Prostate gland (tissue), 2 donors: ENCODE measurements around the gene CAB39L. TPM values are rescaled to one million over a fixed set of nuclear protein-coding genes. Genes with fewer than 3 reads are reported as not detected.

ENCODE experiments used
- DNase-seq: peaks from one replicate; pipeline ENCODE4 v3.0.0-alpha.2; 2019; ENCODE audit warnings: low spot score
- H3K27ac ChIP-seq, 2 donors: fragments of 200-600 bp; sonication (generic); 2 replicates each; pipeline ENCODE4 v1.5.1; 2017 to 2019
- H3K27me3 ChIP-seq: fragments of 200-600 bp; sonication (generic); replicated peaks from 2 replicates; pipeline ENCODE4 v1.5.1; 2019; ENCODE audit not compliant: insufficient read depth
- H3K36me3 ChIP-seq, 2 donors: fragments of 200-600 bp; sonication (generic); 1 replicate in 1 of 2; 2 replicates in 1 of 2; pipeline versions ENCODE4 v1.5.1 to v1.8.1; 2017 to 2019
- H3K4me1 ChIP-seq: fragments of 200-600 bp; sonication (generic); replicated peaks from 2 replicates; pipeline ENCODE4 v1.5.1; 2019
- H3K4me3 ChIP-seq, 2 donors: fragments of 200-600 bp; sonication (generic); 2 replicates each; pipeline ENCODE4 v1.5.1; 2017 to 2019
- H3K9me3 ChIP-seq: fragments of 200-600 bp; sonication (generic); 2 replicates; pipeline ENCODE4 v1.5.1; 2017
- POLR2A ChIP-seq: fragments of 450-650 bp; IDR thresholded peaks from one replicate; pipeline ENCODE4 v1.6.1; 2016; ENCODE audit warnings: antibody characterized with exemption, mild to moderate bottlenecking
- POLR2AphosphoS5 ChIP-seq: sonication (generic); formaldehyde crosslinking; IDR thresholded peaks from one replicate; pipeline ENCODE4 v1.6.1; 2017; ENCODE audit warnings: antibody characterized with exemption
- WGBS: methylation state at CpG from one replicate; pipeline ENCODE4 v1.1.5; 2018; 5-methylcytosine and 5-hydroxymethylcytosine counted together
- intact Hi-C: fragments of 100-400 bp; cut with DNase I; formaldehyde crosslinking; loops from one replicate; pipeline ENCODE4 v1.14.2; 2022
- total RNA-seq, 2 donors: library from RNA; depleted of rRNA; stranded (reverse); fragments of >200 nt; gene quantifications; one replicate each; pipeline ENCODE4 v1.1.0, GENCODE V29; 2016
- TF ChIP-seq, protein P1 (sequence below), 4 experiments: fragments of 200-600 bp in 2 of 4; fragments of 450-650 bp in 2 of 4; sonication (generic) in 2 of 4; IDR thresholded peaks; 1 replicate in 3 of 4; 2 replicates in 1 of 4; pipeline ENCODE4 v1.5.1; 2016 to 2019; ENCODE audit warnings: antibody characterized with exemption in 4 of 4, mild to moderate bottlenecking in 2 of 4, moderate library complexity in 2 of 4

CAB39L gene
- total RNA-seq, 2 donors from 2014 or later: 43.9 to 96.5 TPM

DNA sequence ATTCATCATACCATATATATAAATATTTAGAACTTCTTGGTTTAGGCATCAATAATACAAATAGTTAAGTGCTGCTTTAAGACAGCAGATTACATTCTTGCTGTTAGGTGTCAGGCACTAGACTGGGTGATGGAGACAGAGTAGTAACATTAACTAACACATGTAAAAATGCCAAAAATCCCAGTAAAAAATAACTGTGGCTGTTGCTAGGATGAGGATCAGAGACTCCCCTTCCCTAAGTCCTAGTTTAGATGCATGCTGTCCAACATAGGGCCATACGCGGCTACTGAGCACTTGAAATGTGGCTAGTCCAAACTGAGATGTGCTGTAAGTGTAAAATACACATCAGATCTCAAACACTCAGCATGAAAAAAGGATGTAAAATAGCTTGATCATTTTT, 101.4 kb downstream of the CAB39L start:
- intact Hi-C loops: no loop called here
- DNase-seq: no peak
- H3K27me3 ChIP-seq: no peaks in the 10 kb centered on the region

DNA sequence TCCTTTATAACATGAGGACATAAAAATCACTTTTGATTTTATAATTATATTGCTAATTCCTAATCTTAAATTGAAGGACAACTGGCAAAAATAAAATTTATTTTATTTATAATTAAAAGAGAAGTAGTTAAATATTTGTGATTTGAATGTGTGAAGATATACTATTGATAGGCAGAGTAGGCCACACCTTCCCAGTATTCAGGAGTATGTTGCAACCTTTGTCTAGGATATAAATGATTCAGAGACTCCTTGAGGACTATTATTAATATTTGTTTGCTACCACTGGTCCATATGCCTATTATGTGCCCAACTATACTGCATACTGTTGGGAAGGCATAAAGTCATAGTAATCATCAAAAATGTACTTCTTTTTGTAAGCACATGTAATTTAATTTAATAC, 101.9 kb downstream of the CAB39L start:
- TF ChIP-seq, protein P1, sequence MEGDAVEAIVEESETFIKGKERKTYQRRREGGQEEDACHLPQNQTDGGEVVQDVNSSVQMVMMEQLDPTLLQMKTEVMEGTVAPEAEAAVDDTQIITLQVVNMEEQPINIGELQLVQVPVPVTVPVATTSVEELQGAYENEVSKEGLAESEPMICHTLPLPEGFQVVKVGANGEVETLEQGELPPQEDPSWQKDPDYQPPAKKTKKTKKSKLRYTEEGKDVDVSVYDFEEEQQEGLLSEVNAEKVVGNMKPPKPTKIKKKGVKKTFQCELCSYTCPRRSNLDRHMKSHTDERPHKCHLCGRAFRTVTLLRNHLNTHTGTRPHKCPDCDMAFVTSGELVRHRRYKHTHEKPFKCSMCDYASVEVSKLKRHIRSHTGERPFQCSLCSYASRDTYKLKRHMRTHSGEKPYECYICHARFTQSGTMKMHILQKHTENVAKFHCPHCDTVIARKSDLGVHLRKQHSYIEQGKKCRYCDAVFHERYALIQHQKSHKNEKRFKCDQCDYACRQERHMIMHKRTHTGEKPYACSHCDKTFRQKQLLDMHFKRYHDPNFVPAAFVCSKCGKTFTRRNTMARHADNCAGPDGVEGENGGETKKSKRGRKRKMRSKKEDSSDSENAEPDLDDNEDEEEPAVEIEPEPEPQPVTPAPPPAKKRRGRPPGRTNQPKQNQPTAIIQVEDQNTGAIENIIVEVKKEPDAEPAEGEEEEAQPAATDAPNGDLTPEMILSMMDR (IDR thresholded peaks at IDR 0.05): no peak
- TF ChIP-seq POLR2AphosphoS5 (no peak), POLR2A (no peak)
- H3K27me3 ChIP-seq: no peaks in the 10 kb centered on the region
- intact Hi-C loops: no loop called here
- H3K4me3 ChIP-seq: no peak overlapping the region
- no peak overlapping the region for H3K27ac ChIP-seq
- no peaks in the 10 kb centered on the region for H3K36me3 ChIP-seq
- no peak for DNase-seq
- H3K4me1 ChIP-seq: no peaks in the 10 kb centered on the region
- no peaks in the 10 kb centered on the region for H3K9me3 ChIP-seq

More for the DNA sequence above, 101.4 kb downstream of the CAB39L start:
- no peak overlapping the region for H3K27ac ChIP-seq
- no peaks in the 10 kb centered on the region for H3K4me1 ChIP-seq
- H3K9me3 ChIP-seq: no peaks in the 10 kb centered on the region
- TF ChIP-seq POLR2A: no peak
- TF ChIP-seq POLR2AphosphoS5: no peak
- TF ChIP-seq, protein P1 (IDR thresholded peaks at IDR 0.05): no peak
- no peaks in the 10 kb centered on the region for H3K36me3 ChIP-seq
- 96% methylated on average over 2 of the region's 2 CpGs for WGBS
- no peak overlapping the region for H3K4me3 ChIP-seq

DNA sequence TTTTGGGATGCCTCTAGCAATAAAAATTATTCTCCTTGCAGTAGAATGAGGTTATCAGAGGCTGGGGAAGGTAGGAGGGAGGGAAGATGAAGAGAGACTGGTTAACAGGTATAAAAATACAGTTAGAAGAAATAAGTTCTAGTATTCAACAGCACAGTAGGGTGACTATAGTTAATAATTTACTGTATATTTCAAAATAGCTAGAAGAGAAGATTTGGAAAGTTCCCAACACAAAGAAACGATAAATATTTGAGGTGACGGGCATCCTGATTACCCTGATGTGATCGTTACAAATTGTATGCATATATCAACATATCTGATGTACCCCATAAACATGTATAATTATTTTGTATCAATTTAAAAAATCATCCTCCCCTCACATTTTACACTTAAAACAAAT, 102.3 kb downstream of the CAB39L start:
- TF ChIP-seq POLR2AphosphoS5 (no peak), POLR2A (no peak)
- TF ChIP-seq, protein P1 (IDR thresholded peaks at IDR 0.05): no peak
- no peak overlapping the region for H3K4me3 ChIP-seq
- intact Hi-C loops: no loop called here
- H3K36me3 ChIP-seq: no peaks in the 10 kb centered on the region
- no peaks in the 10 kb centered on the region for H3K27me3 ChIP-seq
- no peaks in the 10 kb centered on the region for H3K9me3 ChIP-seq
- H3K27ac ChIP-seq: no peak overlapping the region
- no peak for DNase-seq
- no peaks in the 10 kb centered on the region for H3K4me1 ChIP-seq
- WGBS: 83% methylated on average over 3 of the region's 3 CpGs

DNA sequence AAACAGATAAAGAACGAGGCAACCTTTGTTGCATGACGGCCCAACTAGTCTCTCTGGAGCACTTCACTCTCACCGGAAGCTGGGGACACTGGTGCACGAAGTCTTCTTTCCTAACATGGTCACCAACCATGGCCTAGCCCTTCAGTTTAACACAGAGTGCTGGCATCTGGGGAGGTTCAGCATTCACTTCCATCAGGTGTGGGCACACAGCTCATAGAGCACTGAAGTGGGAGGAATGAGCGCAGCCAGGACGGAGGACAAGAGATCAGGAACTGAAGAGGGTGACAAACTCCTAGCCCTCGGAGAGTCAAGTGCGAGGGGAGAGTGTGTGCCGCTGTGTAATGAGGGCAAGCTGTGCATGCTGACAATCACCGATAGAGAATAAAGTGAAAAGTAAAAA, 103.7 kb downstream of the CAB39L start:
- intact Hi-C loops: no loop called here
- no peaks in the 10 kb centered on the region for H3K36me3 ChIP-seq
- no peaks in the 10 kb centered on the region for H3K9me3 ChIP-seq
- no peak for DNase-seq
- H3K27ac ChIP-seq: no peak overlapping the region
- H3K4me3 ChIP-seq: no peak overlapping the region
- no peaks in the 10 kb centered on the region for H3K27me3 ChIP-seq
- H3K4me1 ChIP-seq: no peaks in the 10 kb centered on the region
- 82% methylated on average over 10 of the region's 10 CpGs for WGBS
- no peak for TF ChIP-seq POLR2A
- TF ChIP-seq, protein P1 (IDR thresholded peaks at IDR 0.05): no peak
- TF ChIP-seq POLR2AphosphoS5: no peak

DNA sequence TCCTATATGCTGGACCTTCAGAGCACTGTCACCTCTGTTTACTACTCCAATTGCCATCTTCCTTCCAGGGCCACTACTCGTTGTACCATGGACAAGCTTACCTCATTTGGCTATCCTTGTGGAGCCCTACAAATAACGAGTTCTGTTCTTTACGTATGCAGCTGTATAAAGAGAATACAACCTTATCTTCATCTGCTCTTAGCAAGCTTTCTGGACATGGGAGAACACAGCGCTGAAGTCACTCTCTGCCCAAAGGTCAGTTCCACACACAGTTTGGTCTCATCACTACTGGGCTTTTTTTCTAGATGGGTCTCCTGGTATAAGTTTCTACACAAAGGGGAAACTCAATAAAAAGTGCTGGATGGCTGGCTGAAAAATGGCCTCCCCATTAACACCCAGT, 107.2 kb downstream of the CAB39L start:
- H3K9me3 ChIP-seq: no peaks in the 10 kb centered on the region
- TF ChIP-seq POLR2A (no peak), POLR2AphosphoS5 (no peak)
- TF ChIP-seq, protein P1 (IDR thresholded peaks at IDR 0.05): no peak
- H3K27ac ChIP-seq: no peak overlapping the region
- WGBS: 91% methylated on average over 4 of the region's 4 CpGs
- H3K36me3 ChIP-seq: no peaks in the 10 kb centered on the region
- no peaks in the 10 kb centered on the region for H3K4me1 ChIP-seq
- H3K4me3 ChIP-seq: no peak overlapping the region
- no peaks in the 10 kb centered on the region for H3K27me3 ChIP-seq
- intact Hi-C loops: no loop called here
- DNase-seq: no peak
